Right ventricle myocardium inferior (tissue), 1 donor: ENCODE measurements around the gene CTH. TPM values are rescaled to one million over a fixed set of nuclear protein-coding genes. Genes with fewer than 3 reads are reported as not detected.
A peak's percentile ranks its signal among the peaks of the same experiment; 100 is the strongest.

ENCODE experiments used
- ATAC-seq: fragments of 200-7000 bp; cut with Tn5 transposase; one replicate; pipeline ENCODE4 v1.9.1; 2020; ENCODE audit warnings: mild to moderate bottlenecking, moderate library complexity
- DNase-seq: peaks from one replicate; pipeline ENCODE4 v3.0.0; 2021; ENCODE audit errors: missing footprints
- intact Hi-C: fragments of 100-400 bp; cut with DNase I; formaldehyde crosslinking; loops from one replicate; pipeline ENCODE4 v1.11.0; 2022
- total RNA-seq: library from RNA; stranded (reverse); fragmentation: NEBNext Ultra II Directional; extraction: Animal tissue kit (Norgen Biotek cat#: 25700); gene quantifications from one replicate; pipeline ENCODE4 v1.2.1, GENCODE V29; 2021
- donor health status: DM: no; HTN: yes; CAD: no; lungs with severe emphysema.

Gene CTH
- total RNA-seq, 1 donor from 2014 or later = 0.60 TPM

DNA sequence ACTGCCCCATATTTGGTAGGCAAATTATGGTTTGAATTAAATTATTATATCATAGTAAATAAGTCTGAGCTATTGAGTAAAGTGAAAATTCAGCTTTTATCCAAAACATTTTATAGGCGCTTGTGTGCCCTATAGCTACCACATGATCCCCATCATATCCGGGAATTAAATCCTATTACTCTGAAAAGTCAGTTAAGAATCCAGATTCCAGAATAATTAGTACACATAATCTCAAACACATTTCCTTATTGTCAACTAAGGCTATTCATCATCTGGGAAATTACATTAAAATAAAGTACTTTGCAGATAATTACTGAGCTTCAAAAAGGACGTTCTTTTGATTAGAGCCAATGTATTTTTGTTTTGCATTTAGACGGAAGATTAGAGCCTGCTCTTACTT is 72.3 kb downstream of the CTH start:
- ATAC-seq (no peak), DNase-seq (no peak)
- intact Hi-C loops = no loop called here

DNA sequence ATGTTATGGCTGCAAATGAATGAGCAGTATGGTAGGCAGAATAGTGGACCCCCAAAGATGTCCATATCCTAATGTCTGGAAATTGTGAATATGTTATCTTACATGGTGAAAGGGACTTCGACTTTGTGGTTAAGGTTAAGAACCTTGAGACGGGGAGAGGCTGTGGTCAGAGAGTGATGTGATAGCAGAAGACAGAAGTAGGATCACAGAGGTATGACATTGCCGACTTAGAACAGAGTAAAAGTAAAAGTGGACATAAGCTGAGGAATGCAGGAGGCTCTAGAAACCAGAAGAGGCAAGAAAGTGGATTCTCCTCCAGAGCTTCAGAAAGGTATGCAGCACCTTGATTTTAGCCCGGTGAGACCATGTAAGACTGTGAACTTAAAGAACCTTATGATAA is 74.6 kb downstream of the CTH start:
- no peak for ATAC-seq
- intact Hi-C loops = no loop called here

DNA sequence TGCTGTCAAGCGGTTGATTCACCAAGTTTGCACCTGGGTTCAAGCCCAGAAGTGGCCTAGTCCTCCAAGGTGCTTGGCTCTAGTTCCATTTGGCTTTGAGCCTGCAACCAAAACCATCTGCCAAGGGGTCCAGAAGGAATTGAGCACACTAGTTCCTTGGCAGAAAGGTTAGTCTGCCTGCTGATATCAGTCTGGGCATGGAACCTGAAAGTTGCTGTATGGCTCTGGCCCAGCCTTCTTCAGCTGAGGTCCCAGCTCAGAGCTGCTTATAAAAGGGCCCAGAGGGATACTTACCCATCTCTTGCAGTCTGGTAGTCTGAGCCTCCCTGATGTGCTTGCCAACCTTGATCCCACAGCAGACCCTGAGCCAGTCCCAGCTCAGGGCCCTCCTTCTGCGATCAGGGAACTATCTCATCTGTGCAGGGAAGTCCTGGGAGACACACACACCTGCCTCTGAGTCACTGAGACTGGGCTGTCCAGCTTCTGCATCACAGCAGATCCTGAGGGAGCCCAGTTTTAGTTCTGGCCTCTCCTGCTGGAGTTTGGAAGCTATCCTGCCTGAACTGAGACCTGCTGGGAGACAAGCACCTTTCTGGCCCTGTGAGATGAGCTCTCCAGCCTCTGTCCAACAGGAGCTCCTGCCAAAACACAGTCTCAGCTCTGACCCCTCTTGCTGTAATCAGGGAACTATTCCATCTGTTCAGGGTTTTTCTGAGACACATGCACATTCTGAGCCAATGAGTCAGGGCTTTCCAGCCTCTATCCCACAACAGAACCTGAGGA is 75.8 kb downstream of the CTH start:
- DNase-seq = no peak
- intact Hi-C loops = no loop called here

More for the DNA sequence above, 74.6 kb downstream of the CTH start:
- no peak for DNase-seq

GRCh38 chr1:70487459-70487815 is 76.4 kb downstream of the CTH start:
- ATAC-seq = no peak
- intact Hi-C loops = no loop called here
- DNase-seq = no peak

More for the DNA sequence above, 75.8 kb downstream of the CTH start:
- ATAC-seq = peak; percentile 54

GRCh38 chr1:70487910-70488665 is 77.0 kb downstream of the CTH start:
- no peak for DNase-seq
- intact Hi-C loops = no loop called here
- peak; percentile 16 for ATAC-seq

Other genes starting within 250 kb of the CTH start
- 10.5 TPM for gene LRRC40, start 205.7 kb upstream of the CTH start, total RNA-seq
- 49.4 TPM for gene SRSF11, start 189.9 kb upstream of the CTH start, total RNA-seq
- 9.4 TPM for gene ANKRD13C, start 56.5 kb upstream of the CTH start, total RNA-seq